Endothelial cell (in vitro differentiated cells): Measurements from ENCODE around the gene DNAJB8. TPM values are rescaled to one million over a fixed set of nuclear protein-coding genes. Genes with fewer than 3 reads are reported as not detected.

Experiments used
- DNase-seq: peaks from one replicate; pipeline ENCODE4 v3.0.0; 2021; ENCODE audit warnings: low spot score
- H3K27ac Mint-ChIP-seq: one replicate; pipeline ENCODE4 v1.8.0; 2021; ENCODE audit warnings: mixed read lengths, inconsistent platforms; ENCODE audit not compliant: unreplicated experiment
- H3K27me3 Mint-ChIP-seq: one replicate; pipeline ENCODE4 v1.8.0; 2021; ENCODE audit warnings: mild to moderate bottlenecking, moderate library complexity, mixed read lengths, inconsistent platforms; ENCODE audit not compliant: unreplicated experiment
- H3K36me3 Mint-ChIP-seq: one replicate; pipeline ENCODE4 v1.8.0; 2021; ENCODE audit warnings: mild to moderate bottlenecking, low read depth, mixed read lengths, inconsistent platforms; ENCODE audit not compliant: unreplicated experiment
- H3K4me1 Mint-ChIP-seq: one replicate; pipeline ENCODE4 v1.8.0; 2021; ENCODE audit warnings: mild to moderate bottlenecking, mixed read lengths, inconsistent platforms; ENCODE audit not compliant: unreplicated experiment
- H3K4me3 Mint-ChIP-seq: one replicate; pipeline ENCODE4 v1.8.0; 2021; ENCODE audit warnings: mild to moderate bottlenecking, mixed read lengths, inconsistent platforms; ENCODE audit not compliant: unreplicated experiment
- H3K9me3 Mint-ChIP-seq: one replicate; pipeline ENCODE4 v1.8.0; 2021; ENCODE audit warnings: mixed read lengths, inconsistent platforms; ENCODE audit not compliant: unreplicated experiment
- total RNA-seq: library from RNA; stranded (reverse); fragmentation: NEBNext Ultra II Directional; extraction: Animal tissue kit (Norgen Biotek cat#: 25700); gene quantifications from one replicate; pipeline ENCODE4 v1.2.1, GENCODE V29; 2021; ENCODE audit not compliant: unreplicated experiment
- TF ChIP-seq, protein P1 (sequence below): fragments of 200-600 bp; sonication (generic); IDR thresholded peaks from one replicate; pipeline ENCODE4 v1.5.0; 2021; ENCODE audit warnings: antibody characterized with exemption; ENCODE audit not compliant: unreplicated experiment

The DNAJB8 gene
- total RNA-seq, 1 donor from 2014 or later: not detected

DNA sequence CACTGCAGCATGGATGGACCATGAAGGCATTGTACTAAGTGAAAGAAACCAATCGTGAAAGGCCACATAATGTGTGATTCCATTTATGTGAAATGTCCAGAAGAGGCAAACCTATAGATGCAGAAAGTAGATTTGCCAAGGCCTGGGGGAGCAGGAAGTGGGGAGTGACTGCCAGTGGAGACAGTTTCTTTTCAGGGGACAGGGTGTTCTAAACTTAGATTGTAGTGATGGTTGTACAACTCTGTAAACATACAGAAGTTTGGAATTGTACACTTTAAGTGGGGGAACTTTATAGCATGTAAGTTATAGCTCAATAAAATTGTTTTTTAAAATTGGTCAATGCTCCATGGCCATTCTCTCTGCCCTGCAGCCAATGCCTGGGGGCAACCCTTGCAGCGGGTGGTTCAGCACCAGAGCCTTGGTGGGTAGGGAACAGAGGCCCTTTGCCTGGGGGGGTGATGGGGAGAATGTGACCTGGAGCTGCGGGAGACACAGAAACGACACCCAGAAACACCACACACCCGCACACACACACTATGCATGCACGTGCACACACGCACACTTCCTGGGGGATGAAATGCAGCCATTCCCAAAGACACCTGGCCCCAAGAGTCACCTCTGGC is 43.1 kb downstream of the DNAJB8 start:
- DNase-seq: no peak
- TF ChIP-seq, protein P1, sequence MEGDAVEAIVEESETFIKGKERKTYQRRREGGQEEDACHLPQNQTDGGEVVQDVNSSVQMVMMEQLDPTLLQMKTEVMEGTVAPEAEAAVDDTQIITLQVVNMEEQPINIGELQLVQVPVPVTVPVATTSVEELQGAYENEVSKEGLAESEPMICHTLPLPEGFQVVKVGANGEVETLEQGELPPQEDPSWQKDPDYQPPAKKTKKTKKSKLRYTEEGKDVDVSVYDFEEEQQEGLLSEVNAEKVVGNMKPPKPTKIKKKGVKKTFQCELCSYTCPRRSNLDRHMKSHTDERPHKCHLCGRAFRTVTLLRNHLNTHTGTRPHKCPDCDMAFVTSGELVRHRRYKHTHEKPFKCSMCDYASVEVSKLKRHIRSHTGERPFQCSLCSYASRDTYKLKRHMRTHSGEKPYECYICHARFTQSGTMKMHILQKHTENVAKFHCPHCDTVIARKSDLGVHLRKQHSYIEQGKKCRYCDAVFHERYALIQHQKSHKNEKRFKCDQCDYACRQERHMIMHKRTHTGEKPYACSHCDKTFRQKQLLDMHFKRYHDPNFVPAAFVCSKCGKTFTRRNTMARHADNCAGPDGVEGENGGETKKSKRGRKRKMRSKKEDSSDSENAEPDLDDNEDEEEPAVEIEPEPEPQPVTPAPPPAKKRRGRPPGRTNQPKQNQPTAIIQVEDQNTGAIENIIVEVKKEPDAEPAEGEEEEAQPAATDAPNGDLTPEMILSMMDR: no peak
- H3K27me3 Mint-ChIP-seq: peaks cover 19% of the 10 kb centered on the region
- no peak overlapping the region for H3K27ac Mint-ChIP-seq
- no peaks in the 10 kb centered on the region for H3K9me3 Mint-ChIP-seq
- peaks cover 13% of the 10 kb centered on the region for H3K36me3 Mint-ChIP-seq
- no peak overlapping the region for H3K4me3 Mint-ChIP-seq
- H3K4me1 Mint-ChIP-seq: peaks cover 2% of the 10 kb centered on the region

DNA sequence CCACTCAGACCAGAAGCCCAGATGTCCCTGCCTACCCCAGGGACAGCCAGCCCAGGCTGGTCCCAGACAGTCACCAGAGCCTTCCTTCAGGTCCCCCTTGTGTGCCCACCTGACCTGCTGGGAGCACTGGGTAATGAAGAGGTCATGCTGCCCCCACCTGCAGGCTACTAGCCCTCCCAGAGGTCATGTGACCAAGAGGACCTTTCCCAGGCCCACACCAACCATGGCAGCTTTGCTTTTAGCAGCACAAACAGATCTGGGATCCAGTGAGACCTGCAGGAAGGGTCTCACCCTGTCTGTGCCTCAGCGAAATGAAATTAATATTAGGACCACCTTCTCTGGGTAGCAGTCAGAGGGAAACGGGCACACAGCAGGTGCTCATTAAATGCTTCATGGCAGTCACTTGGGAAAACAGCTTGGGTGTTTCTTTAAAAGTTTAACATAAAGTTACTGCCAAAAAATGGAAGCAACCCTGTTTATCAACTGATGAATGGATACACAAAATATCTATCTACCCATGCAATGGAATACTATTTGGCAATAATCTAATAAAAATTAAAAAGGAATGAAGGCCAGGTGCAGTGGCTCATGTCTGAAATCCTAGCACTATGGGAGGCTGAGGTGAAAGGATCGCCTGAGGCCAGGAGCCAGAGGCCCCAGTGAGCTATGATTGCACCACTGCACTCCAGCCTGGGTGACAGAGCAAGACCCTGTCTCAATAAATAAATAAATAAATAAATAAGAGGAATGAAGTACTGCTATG is 43.7 kb downstream of the DNAJB8 start:
- H3K9me3 Mint-ChIP-seq: no peaks in the 10 kb centered on the region
- peaks cover 20% of the 10 kb centered on the region for H3K27me3 Mint-ChIP-seq
- no peak for DNase-seq
- H3K36me3 Mint-ChIP-seq: peaks cover 13% of the 10 kb centered on the region
- TF ChIP-seq, protein P1: no peak
- no peak overlapping the region for H3K4me3 Mint-ChIP-seq
- peaks cover 2% of the 10 kb centered on the region for H3K4me1 Mint-ChIP-seq
- H3K27ac Mint-ChIP-seq: no peak overlapping the region

DNA sequence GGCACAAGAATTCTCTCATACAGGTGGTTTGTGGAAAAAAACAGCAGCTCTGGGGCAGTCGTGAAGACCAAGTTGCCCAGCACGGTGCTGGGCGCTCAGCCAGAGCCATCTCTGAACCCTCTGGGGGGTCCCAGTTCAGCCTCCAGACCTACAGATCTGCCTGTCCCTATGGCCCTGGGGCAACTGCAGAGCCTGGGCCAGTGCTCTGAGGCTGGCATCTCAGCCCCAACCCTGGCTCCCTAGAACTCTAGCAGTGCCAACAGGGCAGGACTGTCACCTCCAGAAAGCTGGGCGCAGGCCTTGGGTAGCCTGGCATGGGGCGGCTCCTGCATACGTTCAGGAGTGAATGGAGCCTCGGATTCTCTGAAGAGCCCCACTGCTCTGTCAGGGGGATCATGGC is 44.7 kb downstream of the DNAJB8 start:
- H3K4me1 Mint-ChIP-seq: peaks cover 2% of the 10 kb centered on the region
- H3K4me3 Mint-ChIP-seq: no peak overlapping the region
- no peak for DNase-seq
- H3K27ac Mint-ChIP-seq: no peak overlapping the region
- no peaks in the 10 kb centered on the region for H3K9me3 Mint-ChIP-seq
- H3K36me3 Mint-ChIP-seq: peaks cover 13% of the 10 kb centered on the region
- H3K27me3 Mint-ChIP-seq: peaks cover 18% of the 10 kb centered on the region
- TF ChIP-seq, protein P1: no peak

DNA sequence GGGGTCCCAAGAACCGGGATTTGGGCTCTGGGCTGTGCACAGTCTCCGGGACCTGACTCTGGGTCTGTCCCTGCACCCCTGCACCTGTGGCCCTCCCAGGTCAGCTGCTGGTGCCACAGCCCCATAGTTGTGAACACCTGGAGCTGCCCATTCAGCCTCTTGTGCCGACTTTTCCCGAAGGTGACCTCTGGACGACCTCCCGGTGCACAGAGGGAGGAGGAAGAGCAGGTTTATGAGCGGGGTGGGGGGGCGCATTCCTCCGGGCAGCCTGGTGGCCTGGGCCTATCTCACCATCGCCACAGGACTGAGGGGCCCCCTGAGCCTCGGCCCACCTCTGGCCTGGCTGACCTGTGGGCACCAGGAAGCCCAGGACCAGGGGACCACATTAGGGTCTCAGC is 45.3 kb downstream of the DNAJB8 start:
- peaks cover 13% of the 10 kb centered on the region for H3K36me3 Mint-ChIP-seq
- no peaks in the 10 kb centered on the region for H3K9me3 Mint-ChIP-seq
- peaks cover 18% of the 10 kb centered on the region for H3K27me3 Mint-ChIP-seq
- no peak overlapping the region for H3K4me3 Mint-ChIP-seq
- TF ChIP-seq, protein P1: no peak
- no peak overlapping the region for H3K27ac Mint-ChIP-seq
- no peak for DNase-seq
- H3K4me1 Mint-ChIP-seq: peaks cover 2% of the 10 kb centered on the region
